CD1c-positive myeloid dendritic cell (primary cell): ENCODE results near the gene TPSAB1.

Experiments
- DNase-seq: peaks from one replicate; pipeline ENCODE4 v3.0.0-alpha.2; 2016; ENCODE audit errors: extremely low spot score

Gene TPSAB1

DNA sequence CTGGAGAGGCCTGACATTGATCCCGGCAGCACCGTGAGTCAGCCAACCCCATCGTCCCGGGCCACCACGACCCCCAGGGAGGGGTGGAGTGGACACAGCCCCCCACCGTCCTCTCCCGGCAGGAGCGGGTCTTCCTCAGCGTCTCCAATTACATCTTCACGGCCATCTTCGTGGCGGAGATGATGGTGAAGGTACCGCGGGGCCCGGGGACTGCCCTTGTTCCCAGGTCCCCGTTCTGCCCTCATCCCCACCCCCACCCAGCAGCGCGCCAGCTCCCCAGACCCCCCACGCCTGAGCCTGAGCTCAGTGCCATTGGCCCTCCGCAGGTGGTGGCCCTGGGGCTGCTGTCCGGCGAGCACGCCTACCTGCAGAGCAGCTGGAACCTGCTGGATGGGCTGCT, 30.0 kb upstream of the TPSAB1 start:
- no peak for DNase-seq

DNA sequence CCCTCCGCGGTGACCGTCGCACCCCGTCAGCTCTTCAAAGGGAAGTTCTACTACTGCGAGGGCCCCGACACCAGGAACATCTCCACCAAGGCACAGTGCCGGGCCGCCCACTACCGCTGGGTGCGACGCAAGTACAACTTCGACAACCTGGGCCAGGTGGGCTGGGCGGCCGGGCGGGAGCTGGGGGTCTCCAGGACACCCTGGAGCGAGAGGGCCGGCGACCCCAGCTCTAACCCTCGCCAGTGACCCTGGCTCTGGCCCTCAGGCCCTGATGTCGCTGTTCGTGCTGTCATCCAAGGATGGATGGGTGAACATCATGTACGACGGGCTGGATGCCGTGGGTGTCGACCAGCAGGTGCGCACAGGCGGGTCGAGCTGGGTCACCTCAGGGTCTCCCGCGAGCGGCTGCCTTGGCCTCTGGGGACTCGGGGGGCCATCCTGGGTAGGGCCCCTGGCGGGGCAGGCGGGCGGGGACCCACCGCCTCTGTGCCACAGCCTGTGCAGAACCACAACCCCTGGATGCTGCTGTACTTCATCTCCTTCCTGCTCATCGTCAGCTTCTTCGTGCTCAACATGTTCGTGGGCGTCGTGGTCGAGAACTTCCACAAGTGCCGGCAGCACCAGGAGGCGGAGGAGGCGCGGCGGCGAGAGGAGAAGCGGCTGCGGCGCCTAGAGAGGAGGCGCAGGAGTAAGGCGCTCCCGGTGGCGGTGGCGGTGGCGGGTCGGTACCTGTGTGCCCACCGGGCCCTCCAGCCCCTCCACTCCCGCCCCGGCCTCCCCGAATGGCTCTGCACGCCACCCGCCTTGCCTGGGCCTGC, 28.8 kb upstream of the TPSAB1 start:
- DNase-seq = no peak

DNA sequence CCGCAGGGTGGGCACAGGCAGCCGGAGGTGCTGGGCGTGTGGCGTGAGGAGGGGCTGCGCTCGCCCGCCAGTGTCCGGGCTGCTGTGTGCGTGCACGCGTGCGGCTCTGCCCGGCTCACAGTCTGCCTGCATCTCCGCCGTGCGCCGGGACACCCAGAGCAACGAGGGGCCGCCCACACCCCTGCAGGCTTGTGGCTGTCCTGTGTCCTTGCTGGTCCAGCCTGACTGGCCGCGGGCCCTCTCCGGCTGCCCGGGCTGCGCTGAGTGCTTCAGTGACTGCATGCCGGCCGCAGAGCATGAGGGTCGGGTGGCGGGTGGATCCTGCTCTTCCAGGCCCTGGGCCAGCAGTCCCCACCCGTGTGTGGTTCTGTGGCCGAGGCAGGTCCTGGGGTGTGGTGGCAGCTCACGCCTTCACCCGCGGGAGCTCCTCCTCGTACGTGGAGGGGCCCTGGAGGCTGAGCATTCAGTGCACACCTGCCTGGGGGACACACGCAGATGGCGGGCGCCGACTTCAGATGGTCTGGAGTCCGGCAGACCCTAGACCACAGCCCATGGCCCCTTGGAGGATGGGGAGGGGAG, 27.8 kb upstream of the TPSAB1 start:
- no peak for DNase-seq

DNA sequence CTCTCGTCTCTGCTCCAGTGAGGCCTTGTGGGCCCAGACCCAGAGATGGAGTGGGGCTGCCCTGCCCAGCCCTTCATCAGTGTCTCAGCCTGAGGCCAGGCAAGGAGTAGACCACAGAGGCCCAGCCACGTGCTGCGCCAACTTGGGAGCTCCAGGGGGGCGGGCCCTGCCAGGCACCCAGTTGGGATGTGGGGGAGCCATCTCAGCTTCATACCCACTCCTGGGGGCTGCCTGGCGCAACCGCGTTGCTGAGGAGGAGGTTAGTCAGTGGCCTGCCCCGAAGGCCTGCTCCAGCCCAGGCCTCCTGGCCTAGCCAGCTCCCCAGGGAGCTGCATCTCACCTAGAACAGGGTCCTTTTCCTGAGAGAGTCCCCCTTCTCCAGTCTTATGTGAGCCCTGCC, 27.3 kb upstream of the TPSAB1 start:
- DNase-seq = no peak

DNA sequence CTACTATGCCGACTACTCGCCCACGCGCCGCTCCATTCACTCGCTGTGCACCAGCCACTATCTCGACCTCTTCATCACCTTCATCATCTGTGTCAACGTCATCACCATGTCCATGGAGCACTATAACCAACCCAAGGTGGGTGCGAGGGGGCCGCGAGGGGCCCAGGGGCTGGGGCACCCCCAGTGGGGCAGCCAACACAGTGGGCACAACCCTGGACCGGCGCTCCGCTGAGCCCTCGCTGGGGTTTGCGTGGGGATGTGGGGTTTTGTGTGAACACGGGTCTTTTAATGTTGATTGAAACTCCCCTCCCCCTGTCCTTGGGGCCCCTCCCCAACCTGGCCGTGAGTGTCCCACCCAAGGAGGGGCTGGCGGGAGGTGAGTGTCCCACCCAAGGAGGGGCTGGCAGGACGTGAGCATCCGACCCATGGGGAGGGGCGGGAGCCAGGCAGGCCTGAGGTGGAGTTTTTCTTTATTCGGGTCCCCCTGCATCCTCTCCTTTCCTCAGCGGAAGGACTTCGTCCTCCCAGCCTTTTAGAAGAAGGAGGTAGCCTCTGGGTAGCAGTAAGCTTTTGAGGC, 26.6 kb upstream of the TPSAB1 start:
- DNase-seq = no peak

DNA sequence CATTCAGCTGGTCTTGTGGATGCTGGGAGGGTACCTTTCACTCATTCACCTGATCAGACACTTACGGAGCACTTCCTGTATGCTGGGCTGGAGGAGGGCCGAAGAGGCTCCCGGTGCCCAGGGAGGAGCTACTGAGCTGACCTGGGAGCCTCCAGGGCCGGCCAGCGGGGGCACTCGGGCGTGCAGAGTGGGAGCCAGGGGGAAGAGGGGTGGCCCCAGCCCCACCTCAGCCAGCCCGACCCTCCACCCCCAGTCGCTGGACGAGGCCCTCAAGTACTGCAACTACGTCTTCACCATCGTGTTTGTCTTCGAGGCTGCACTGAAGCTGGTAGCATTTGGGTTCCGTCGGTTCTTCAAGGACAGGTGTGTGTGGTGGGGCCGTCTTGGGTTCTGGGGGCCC, 25.8 kb upstream of the TPSAB1 start:
- no peak for DNase-seq

DNA sequence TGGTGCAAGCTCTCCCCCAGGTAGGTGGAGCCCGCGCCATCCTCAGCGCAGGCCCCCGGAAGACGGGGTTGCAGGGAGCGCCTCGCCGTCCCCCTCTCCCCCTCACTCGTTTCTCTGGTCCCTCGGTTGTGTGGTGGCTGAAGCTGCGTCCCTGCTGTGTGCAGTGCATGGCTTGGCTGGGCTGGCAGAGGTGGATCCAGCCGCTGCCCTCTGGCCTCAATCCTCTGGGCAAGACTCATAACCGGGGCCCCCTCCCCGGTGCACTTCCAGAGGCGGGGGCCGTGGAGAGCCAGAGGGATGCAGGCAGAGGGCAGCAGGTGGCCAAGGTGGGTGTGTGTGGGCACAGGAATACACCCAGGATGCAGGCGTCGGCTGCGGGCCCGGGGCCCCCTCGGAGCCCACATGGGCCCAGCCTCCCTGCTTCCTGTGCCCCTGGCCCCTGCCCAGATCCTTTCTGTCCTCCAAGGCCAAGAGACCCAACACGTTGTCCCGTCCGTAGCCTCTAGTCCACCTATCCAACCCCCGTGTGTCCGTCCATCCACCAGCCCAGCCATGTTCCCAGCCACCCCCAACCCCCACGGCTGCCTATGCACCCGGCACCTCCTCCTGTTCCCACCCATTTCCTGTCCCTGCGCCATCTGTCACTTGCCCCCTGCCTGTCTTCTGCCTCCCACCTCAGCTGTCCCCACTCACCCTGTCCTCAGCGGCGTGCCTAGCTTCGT, 24.8 kb upstream of the TPSAB1 start:
- DNase-seq = no peak

DNA sequence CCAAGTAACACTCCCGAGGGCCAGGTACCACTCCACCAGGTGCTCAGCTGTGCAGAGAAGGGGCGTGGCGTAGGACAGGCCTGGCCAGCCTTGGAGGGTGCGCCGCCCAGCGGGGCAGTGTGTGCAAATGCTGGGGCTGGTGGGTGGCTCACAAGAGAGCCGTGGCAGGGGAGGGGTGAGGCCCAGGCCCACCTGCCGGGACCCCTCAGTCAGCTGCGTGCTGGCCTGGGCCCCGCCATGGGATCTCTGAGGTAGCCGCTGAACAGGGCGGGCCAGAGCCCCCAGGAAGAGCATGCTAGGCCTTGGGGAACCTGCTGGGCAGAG, 24.2 kb upstream of the TPSAB1 start:
- no peak for DNase-seq

DNA sequence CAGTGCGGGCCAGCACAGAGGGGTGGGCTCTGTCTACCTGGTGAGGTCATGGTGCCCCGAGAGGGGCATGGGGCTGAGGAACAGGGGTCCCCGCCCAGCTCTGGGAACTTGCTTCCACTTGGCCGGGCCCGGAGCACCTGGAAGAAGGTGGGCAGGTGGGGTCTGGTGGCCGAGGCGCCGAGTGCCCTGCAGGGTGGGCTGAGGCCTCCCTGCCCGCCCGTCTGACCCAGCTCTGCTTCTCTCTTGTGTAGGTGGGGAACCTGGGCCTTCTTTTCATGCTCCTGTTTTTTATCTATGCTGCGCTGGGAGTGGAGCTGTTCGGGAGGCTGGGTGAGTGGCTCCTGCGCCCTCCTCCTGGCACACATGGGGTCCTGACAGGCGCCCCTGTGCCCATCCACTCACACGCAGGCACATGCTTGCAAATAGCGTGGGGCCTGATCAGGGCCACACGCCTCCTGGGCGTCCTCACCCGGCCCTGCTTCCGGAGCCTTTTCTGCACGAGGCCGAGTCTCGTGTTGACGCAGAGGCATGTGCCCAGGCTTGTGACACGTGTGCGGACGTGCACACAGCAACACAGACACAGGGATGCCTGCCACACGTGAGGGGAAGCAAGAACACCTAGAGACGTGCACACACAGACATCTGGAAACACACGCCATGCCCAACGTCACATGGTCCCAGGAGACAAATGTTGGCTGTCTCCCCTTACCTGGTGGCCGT, 23.7 kb upstream of the TPSAB1 start:
- DNase-seq = no peak

DNA sequence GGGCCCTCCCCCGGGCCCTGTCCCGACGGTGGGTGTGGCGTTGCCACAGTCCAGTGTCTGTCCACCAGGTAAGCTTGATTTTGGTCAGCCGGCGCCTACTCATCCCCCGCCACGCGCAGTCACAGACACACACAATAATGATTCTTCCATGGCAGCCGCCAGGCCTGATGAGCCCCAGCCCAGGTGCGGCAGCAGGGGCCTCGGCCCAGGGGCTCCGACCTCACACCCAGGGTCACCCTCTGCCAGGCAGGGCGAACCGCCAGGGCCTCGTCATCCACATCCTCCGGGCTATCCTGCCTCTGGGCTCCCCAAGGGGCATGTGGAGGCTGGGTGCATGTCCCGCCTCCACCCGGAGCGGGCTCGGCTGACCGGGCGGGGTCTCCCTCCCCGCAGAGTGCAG, 23.0 kb upstream of the TPSAB1 start:
- DNase-seq = no peak

DNA sequence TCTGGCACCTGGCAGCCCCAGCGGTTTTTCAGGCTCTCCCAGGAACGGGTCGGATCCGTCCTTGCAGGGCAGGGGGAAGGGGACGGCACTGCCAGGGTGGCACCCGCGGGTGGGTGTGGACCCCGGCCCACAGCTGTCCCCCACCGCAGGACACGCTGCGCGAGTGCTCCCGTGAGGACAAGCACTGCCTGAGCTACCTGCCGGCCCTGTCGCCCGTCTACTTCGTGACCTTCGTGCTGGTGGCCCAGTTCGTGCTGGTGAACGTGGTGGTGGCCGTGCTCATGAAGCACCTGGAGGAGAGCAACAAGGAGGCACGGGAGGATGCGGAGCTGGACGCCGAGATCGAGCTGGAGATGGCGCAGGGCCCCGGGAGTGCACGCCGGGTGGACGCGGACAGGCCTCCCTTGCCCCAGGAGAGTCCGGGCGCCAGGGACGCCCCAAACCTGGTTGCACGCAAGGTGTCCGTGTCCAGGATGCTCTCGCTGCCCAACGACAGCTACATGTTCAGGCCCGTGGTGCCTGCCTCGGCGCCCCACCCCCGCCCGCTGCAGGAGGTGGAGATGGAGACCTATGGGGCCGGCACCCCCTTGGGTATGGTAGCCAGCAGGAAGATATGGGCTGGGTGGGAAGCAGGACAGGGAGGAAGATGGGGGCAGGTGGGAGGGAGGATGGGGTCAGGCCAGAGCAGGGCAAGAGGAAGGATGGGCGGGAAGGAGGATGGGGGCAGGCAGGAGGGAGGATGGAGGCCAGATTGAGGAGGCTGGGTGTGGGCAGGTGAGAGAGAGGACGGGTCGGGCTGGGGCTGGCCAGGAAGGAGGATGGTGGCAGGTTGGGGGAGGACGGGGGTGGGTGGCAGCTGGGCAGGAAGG, 22.2 kb upstream of the TPSAB1 start:
- no peak for DNase-seq

DNA sequence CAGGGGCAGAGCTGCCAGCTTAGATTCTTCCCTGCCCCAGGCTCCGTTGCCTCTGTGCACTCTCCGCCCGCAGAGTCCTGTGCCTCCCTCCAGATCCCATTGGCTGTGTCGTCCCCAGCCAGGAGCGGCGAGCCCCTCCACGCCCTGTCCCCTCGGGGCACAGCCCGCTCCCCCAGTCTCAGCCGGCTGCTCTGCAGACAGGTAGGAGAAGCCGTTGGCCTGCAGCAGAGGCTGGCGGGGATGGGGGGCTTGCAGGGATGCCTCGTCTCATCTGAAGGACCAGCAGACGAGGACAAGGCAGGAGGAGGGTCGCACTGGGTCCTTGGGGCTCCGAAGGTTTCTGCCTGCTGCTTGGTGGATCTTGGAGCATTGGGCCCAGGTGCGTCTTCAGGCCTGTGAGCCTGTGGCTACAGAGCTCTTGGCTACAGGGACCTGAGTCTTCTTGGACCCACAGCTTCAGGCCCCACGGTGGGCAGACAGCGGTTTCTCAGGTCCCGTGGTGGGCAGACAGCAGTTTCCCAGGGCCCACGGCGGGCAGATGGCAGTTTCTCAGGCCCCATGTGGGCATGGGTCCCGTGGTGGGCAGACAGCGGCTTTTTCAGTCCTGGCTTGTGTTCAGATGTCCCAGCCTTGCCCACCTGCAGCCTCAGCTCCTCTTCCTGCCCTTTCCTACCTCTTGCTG, 21.4 kb upstream of the TPSAB1 start:
- DNase-seq = no peak

DNA sequence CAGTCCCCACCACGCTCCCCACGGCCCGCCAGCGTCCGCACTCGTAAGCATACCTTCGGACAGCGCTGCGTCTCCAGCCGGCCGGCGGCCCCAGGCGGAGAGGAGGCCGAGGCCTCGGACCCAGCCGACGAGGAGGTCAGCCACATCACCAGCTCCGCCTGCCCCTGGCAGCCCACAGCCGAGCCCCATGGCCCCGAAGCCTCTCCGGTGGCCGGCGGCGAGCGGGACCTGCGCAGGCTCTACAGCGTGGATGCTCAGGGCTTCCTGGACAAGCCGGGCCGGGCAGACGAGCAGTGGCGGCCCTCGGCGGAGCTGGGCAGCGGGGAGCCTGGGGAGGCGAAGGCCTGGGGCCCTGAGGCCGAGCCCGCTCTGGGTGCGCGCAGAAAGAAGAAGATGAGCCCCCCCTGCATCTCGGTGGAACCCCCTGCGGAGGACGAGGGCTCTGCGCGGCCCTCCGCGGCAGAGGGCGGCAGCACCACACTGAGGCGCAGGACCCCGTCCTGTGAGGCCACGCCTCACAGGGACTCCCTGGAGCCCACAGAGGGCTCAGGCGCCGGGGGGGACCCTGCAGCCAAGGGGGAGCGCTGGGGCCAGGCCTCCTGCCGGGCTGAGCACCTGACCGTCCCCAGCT, 20.3 kb upstream of the TPSAB1 start:
- DNase-seq = no peak

DNA sequence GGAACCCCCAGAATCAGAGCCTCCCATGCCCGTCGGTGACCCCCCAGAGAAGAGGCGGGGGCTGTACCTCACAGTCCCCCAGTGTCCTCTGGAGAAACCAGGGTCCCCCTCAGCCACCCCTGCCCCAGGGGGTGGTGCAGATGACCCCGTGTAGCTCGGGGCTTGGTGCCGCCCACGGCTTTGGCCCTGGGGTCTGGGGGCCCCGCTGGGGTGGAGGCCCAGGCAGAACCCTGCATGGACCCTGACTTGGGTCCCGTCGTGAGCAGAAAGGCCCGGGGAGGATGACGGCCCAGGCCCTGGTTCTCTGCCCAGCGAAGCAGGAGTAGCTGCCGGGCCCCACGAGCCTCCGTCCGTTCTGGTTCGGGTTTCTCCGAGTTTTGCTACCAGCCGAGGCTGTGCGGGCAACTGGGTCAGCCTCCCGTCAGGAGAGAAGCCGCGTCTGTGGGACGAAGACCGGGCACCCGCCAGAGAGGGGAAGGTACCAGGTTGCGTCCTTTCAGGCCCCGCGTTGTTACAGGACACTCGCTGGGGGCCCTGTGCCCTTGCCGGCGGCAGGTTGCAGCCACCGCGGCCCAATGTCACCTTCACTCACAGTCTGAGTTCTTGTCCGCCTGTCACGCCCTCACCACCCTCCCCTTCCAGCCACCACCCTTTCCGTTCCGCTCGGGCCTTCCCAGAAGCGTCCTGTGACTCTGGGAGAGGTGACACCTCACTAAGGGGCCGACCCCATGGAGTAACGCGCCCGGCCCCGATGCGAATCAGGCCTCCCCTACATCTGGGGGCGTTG, 19.5 kb upstream of the TPSAB1 start:
- DNase-seq = no peak

DNA sequence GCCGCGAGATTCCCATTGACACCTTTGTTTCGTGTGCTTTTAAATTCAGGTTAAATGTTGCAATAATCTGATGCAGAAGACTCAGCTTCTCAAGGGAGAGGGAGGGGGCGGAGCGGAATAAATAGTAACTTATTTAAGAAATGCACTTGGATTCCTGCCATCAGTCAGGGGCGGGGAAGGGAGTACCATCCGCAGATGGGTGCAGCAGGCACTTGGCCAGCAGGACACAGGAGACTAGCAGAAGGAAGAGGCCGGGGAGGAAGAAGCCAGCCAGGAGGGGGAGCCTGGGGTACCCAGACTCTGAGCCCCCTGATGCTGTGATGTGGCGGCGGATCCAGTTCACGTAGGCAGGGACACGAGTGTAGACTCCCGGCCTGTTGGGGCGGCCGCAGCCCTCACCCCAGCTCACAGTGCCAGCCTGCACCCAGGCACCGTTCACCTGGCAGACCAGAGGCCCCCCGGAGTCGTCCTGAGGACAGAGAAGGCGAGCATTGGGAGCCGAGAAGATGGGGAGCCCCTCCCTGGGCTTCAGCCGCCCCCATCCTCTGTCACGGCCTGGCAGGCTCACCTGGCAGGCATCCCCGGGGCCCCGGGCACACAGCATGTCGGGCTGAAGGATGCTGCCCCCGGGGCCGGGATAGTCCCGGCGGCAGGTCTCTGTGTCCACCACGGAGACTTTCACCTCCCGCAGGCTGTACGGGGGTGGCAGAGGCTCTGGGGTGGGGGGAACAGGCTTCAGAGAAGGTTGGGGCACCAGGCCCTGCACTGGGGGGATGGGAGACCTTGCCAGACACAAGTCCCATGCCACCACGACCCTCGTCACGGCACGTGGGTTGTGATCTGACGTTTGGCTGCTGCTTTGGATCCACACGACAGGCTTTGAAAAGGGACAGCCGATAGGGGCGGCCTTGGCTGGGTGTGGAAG, 18.6 kb upstream of the TPSAB1 start:
- no peak for DNase-seq

DNA sequence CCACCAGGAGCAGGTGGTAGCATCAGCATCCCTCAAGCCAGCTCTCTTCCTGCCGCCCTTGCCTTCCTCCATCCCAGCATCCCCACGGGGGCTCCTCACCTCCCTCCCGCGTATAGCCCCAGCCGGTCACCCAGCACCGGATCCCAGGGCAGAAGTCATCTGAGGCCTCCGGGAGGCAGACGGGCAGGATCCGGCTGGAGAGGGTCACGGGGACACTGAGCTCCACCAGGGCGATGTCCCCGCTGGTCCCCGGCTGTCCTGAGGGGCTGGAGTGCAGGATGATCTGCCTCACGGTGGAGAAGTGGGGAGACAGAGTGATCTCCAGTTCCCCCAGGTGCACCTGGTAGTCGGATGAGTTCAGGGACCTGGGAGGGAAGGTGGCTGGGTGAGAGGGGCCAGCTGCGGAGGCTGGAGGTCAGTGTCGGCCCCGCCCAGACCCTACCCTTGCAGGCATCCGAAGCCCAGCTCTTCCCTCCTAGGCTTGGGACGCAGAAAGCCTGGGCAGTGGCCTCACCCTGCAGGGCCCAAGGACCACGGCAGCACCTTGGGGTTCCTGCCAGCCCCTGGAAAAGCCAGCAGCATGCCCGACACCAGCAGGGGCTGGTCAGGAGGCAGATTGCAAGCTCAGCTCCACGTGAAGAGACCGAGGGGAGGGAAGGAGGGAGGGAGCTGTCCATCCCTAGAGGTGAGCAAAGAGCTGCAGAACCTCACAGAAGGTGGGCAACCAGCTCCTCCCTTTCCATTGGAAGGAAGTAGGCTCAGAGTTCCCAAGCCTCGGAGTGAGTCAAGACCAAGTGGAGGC, 17.8 kb upstream of the TPSAB1 start:
- no peak for DNase-seq
